ENCODE measurements around the gene WDR64.

Gene WDR64

DNA sequence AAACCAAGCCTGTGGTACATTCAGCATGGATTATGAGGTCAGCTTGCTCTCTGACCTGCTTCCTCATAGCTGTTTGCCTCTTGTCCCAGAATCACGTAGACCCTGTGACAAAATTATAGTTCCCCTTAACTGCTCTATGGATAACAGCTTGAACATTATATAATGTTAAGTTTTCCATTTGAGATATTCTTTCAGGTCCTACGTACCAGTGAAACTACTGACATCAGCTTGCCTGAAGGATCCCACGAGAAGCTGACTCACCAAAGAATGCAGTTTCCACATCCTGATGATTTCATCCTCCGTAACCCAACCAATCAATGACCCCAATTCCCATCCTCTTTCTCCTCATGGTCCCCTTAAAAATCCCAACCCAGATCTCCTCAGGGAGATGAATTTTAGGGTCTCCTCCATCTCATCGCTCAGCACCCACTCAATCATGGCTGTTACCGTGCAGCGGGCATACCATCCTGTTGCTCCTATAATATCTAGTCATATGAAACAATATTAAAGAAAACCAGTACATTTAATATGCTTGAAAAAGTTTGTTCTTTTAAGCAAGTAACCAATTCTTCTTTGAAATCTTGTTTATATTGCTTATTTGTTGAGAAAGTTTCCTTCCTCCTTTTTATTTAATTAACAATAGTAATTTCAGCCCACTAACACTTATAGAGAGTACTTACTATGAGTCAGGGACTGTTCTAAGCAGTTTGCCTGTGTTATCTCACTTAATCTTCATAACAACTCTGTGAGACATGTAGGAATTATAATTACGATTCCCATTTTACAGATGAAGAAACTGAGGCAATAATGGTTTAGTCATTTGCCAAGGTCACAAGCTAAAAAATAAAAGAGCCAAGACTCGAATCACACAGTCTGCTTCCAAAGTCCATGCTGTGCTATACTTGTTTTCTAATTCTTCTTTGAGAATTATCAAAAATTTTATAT is 39.3 kb upstream of the WDR64 start:
- no peak for TF ChIP-seq CTCF (IDR thresholded peaks at IDR 0.05; ENCODE audit: borderline replicate concordance, extremely low read depth, low read length, poor library complexity, severe bottlenecking)
- no peak for TF ChIP-seq EZH2 (IDR thresholded peaks at IDR 0.05; ENCODE audit: borderline replicate concordance, low read depth, low read length, severe bottlenecking)
- Histone ChIP-seq H3K27ac (ENCODE audit: low read length) (no peak overlapping the region), H3K4me2 (ENCODE audit: insufficient read depth, low read length) (no peak overlapping the region), H3K4me3 (ENCODE audit: low read depth in 1 of 2, low read length in 2 of 2) (no peak overlapping the region), H3K79me2 (ENCODE audit: insufficient read depth, low read length) (no peaks in the 10 kb centered on the region), H2AFZ (ENCODE audit: low read depth, low read length) (no peak overlapping the region), H4K20me1 (ENCODE audit: insufficient read depth, low read length) (no peaks in the 10 kb centered on the region), H3K4me1 (ENCODE audit: insufficient read depth, low read length) (no peaks in the 10 kb centered on the region), H3K36me3 (ENCODE audit: insufficient read depth, low read length) (no peaks in the 10 kb centered on the region), H3K9me3 (ENCODE audit: insufficient read depth, low read length, severe bottlenecking) (no peaks in the 10 kb centered on the region), H3K27me3 (ENCODE audit: insufficient read depth, low read length, poor library complexity) (no peaks in the 10 kb centered on the region), H3K9ac (ENCODE audit: low read depth, low read length) (no peak overlapping the region)
- DNase-seq (no peak), ATAC-seq (ENCODE audit: insufficient read depth, low read depth) (no peak)

DNA sequence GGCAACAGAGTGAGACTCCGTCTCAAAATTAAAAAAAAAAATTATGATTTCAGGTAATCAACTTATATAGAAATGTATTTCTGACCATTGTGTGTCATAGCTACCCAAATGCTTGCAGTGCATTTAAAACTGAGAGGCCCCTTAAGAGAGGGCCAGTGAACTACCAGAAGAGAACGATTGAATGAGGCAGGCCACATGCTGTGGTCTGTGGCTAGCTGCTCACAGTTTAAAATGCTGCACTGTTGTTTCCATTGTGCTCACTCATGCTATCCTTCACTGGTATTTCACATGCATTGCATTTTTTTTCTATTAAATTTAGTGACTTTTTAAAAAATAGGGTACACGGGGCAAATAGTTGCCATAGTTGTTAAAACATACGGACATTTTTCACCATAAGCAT is 37.9 kb upstream of the WDR64 start:
- Histone ChIP-seq H3K9ac (ENCODE audit: low read depth, low read length) (no peak overlapping the region), H3K4me1 (ENCODE audit: insufficient read depth, low read length) (no peaks in the 10 kb centered on the region), H3K4me3 (ENCODE audit: low read depth in 1 of 2, low read length in 2 of 2) (no peak overlapping the region), H3K9me3 (ENCODE audit: insufficient read depth, low read length, severe bottlenecking) (no peaks in the 10 kb centered on the region), H3K79me2 (ENCODE audit: insufficient read depth, low read length) (no peaks in the 10 kb centered on the region), H3K4me2 (ENCODE audit: insufficient read depth, low read length) (no peak overlapping the region), H3K27ac (ENCODE audit: low read length) (no peak overlapping the region), H4K20me1 (ENCODE audit: insufficient read depth, low read length) (no peaks in the 10 kb centered on the region), H3K36me3 (ENCODE audit: insufficient read depth, low read length) (no peaks in the 10 kb centered on the region), H3K27me3 (ENCODE audit: insufficient read depth, low read length, poor library complexity) (no peaks in the 10 kb centered on the region), H2AFZ (ENCODE audit: low read depth, low read length) (no peak overlapping the region)
- DNase-seq (no peak), ATAC-seq (ENCODE audit: insufficient read depth, low read depth) (no peak)
- TF ChIP-seq EZH2 (IDR thresholded peaks at IDR 0.05; ENCODE audit: borderline replicate concordance, low read depth, low read length, severe bottlenecking) (no peak), CTCF (IDR thresholded peaks at IDR 0.05; ENCODE audit: borderline replicate concordance, extremely low read depth, low read length, poor library complexity, severe bottlenecking) (no peak)

DNA sequence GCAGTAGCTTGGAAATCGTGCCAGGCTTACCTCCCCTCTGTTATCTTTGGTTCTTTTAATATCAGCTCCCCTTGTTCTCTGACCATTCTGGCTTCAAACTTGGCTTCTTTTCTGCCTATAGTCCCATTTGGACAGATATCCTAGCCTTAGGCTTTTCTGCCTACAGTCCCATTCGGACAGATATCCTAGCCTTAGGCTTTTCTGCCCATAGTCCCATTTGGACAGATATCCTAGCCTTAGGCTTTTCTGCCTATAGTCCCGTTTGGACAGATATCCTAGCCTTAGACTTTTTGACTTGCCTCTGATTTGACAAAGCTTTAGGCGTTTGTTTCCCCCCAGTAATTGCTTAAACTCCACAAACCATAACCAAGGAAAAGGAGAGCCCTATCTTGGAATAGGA is 37.5 kb upstream of the WDR64 start:
- no peak overlapping the region for H3K4me2 ChIP-seq (ENCODE audit: insufficient read depth, low read length)
- no peaks in the 10 kb centered on the region for H3K27me3 ChIP-seq (ENCODE audit: insufficient read depth, low read length, poor library complexity)

More for the DNA sequence above, 37.5 kb upstream of the WDR64 start:
- no peaks in the 10 kb centered on the region for H3K4me1 ChIP-seq (ENCODE audit: insufficient read depth, low read length)
- no peaks in the 10 kb centered on the region for H4K20me1 ChIP-seq (ENCODE audit: insufficient read depth, low read length)
- ATAC-seq (ENCODE audit: insufficient read depth, low read depth) (no peak), DNase-seq (no peak)
- no peak overlapping the region for H2AFZ ChIP-seq (ENCODE audit: low read depth, low read length)
- no peak overlapping the region for H3K27ac ChIP-seq (ENCODE audit: low read length)
- no peaks in the 10 kb centered on the region for H3K36me3 ChIP-seq (ENCODE audit: insufficient read depth, low read length)
- no peaks in the 10 kb centered on the region for H3K9me3 ChIP-seq (ENCODE audit: insufficient read depth, low read length, severe bottlenecking)
- TF ChIP-seq EZH2 (IDR thresholded peaks at IDR 0.05; ENCODE audit: borderline replicate concordance, low read depth, low read length, severe bottlenecking) (no peak), CTCF (IDR thresholded peaks at IDR 0.05; ENCODE audit: borderline replicate concordance, extremely low read depth, low read length, poor library complexity, severe bottlenecking) (no peak)
- H3K9ac ChIP-seq (ENCODE audit: low read depth, low read length) = no peak overlapping the region
- H3K79me2 ChIP-seq (ENCODE audit: insufficient read depth, low read length) = no peaks in the 10 kb centered on the region
- no peak overlapping the region for H3K4me3 ChIP-seq (ENCODE audit: low read depth in 1 of 2, low read length in 2 of 2)
